Glutamatergic neuron (in vitro differentiated cells): ENCODE measurements around the gene TMEM51. TPM values are rescaled to one million over a fixed set of nuclear protein-coding genes. Genes with fewer than 3 reads are reported as not detected.
A peak's percentile ranks its signal among the peaks of the same experiment; 100 is the strongest.

ENCODE experiments used
- DNase-seq: peaks from one replicate; pipeline ENCODE4 v3.0.0; 2022
- H3K27ac Mint-ChIP-seq: one replicate; pipeline ENCODE4 v1.8.0; 2020; ENCODE audit warnings: mild to moderate bottlenecking, mixed read lengths, inconsistent platforms; ENCODE audit not compliant: unreplicated experiment
- H3K27me3 Mint-ChIP-seq: one replicate; pipeline ENCODE4 v1.8.0; 2020; ENCODE audit warnings: mild to moderate bottlenecking, moderate library complexity, mixed read lengths, inconsistent platforms; ENCODE audit not compliant: unreplicated experiment
- H3K36me3 Mint-ChIP-seq: one replicate; pipeline ENCODE4 v1.8.0; 2020; ENCODE audit warnings: mild to moderate bottlenecking, mixed read lengths, inconsistent platforms; ENCODE audit not compliant: unreplicated experiment
- H3K4me1 Mint-ChIP-seq: one replicate; pipeline ENCODE4 v1.8.0; 2020; ENCODE audit warnings: mild to moderate bottlenecking, low read depth, mixed read lengths, inconsistent platforms; ENCODE audit not compliant: unreplicated experiment
- H3K4me3 Mint-ChIP-seq: one replicate; pipeline ENCODE4 v1.8.0; 2020; ENCODE audit warnings: mild to moderate bottlenecking, mixed read lengths, inconsistent platforms; ENCODE audit not compliant: unreplicated experiment
- H3K9me3 Mint-ChIP-seq: one replicate; pipeline ENCODE4 v1.8.0; 2020; ENCODE audit warnings: mild to moderate bottlenecking, moderate library complexity, mixed read lengths, inconsistent platforms; ENCODE audit not compliant: unreplicated experiment
- CTCF ChIP-seq: fragments of 200-600 bp; sonication (generic); IDR thresholded peaks from one replicate; pipeline ENCODE4 v1.5.0; 2021; ENCODE audit not compliant: partially characterized antibody, unreplicated experiment
- long read RNA-seq: library from polyadenylated mRNA; unstranded; transcript quantifications from one replicate; pipeline ENCODE4 v2.0.0, GENCODE V29; 2020; ENCODE audit not compliant: unreplicated experiment
- total RNA-seq: library from RNA; stranded (reverse); fragmentation: NEBNext Ultra II Directional; extraction: Animal tissue kit (Norgen Biotek cat#: 25700); gene quantifications from one replicate; pipeline ENCODE4 v1.2.1, GENCODE V29; 2021; ENCODE audit not compliant: unreplicated experiment

TMEM51 gene
- 3.2 TPM for total RNA-seq
- long read RNA-seq, partial matches to known transcripts: 0 of 3 reads
- long read RNA-seq, other reads (novel, unspliced or antisense): 0 of 3 reads

GRCh38 chr1:15153184-15153841, at the start of gene TMEM51:
TSS of gene TMEM51 (plus strand) at chr1:15153747. CDS start at chr1:15215088, 61,341 bp downstream.
- no peak for TF ChIP-seq CTCF
- Mint-ChIP-seq H3K27ac (peak within 1 kb of the TSS; percentile 78), H3K27me3 (peaks cover 13% of the 10 kb centered on the region), H3K4me3 (peak within 1 kb of the TSS; percentile 91), H3K9me3 (peaks cover 11% of the 10 kb centered on the region), H3K4me1 (peaks cover 17% of the 10 kb centered on the region), H3K36me3 (no peaks in the 10 kb centered on the region)
- DNase-seq: peak; percentile 89

GRCh38 chr1:15103906-15104305, 49.6 kb upstream of the TMEM51 start:
- H3K36me3 Mint-ChIP-seq: peaks cover 8% of the 10 kb centered on the region
- no peak for TF ChIP-seq CTCF
- H3K4me1 Mint-ChIP-seq: no peaks in the 10 kb centered on the region
- no peak overlapping the region for H3K4me3 Mint-ChIP-seq
- peaks cover 5% of the 10 kb centered on the region for H3K27me3 Mint-ChIP-seq
- H3K27ac Mint-ChIP-seq: no peak overlapping the region
- no peak for DNase-seq
- H3K9me3 Mint-ChIP-seq: peaks cover 7% of the 10 kb centered on the region

- no peak for TF ChIP-seq CTCF
- peaks cover 5% of the 10 kb centered on the region for H3K9me3 Mint-ChIP-seq
- peaks cover 5% of the 10 kb centered on the region for H3K27me3 Mint-ChIP-seq
- H3K4me3 Mint-ChIP-seq: no peak overlapping the region
- DNase-seq: no peak
- peaks cover 7% of the 10 kb centered on the region for H3K36me3 Mint-ChIP-seq
- H3K4me1 Mint-ChIP-seq: no peaks in the 10 kb centered on the region
- H3K27ac Mint-ChIP-seq: no peak overlapping the region
Measured at GRCh38 chr1:15104768-15105167, 48.8 kb upstream of the TMEM51 start.

GRCh38 chr1:15106608-15107007, 46.9 kb upstream of the TMEM51 start:
- DNase-seq: no peak
- Mint-ChIP-seq H3K9me3 (no peaks in the 10 kb centered on the region), H3K4me1 (no peaks in the 10 kb centered on the region), H3K27ac (no peak overlapping the region), H3K27me3 (no peaks in the 10 kb centered on the region), H3K4me3 (no peak overlapping the region), H3K36me3 (peaks cover 4% of the 10 kb centered on the region)
- TF ChIP-seq CTCF: no peak

- TF ChIP-seq CTCF: no peak
Measured at GRCh38 chr1:15107058-15107687, 46.4 kb upstream of the TMEM51 start.

More at GRCh38 chr1:15107058-15107687, 46.4 kb upstream of the TMEM51 start:
- H3K27ac Mint-ChIP-seq: no peak overlapping the region
- H3K27me3 Mint-ChIP-seq: peaks cover 2% of the 10 kb centered on the region
- H3K4me3 Mint-ChIP-seq: no peak overlapping the region
- H3K4me1 Mint-ChIP-seq: peaks cover 3% of the 10 kb centered on the region
- H3K9me3 Mint-ChIP-seq: no peaks in the 10 kb centered on the region
- DNase-seq: no peak
- peaks cover 4% of the 10 kb centered on the region for H3K36me3 Mint-ChIP-seq
